ENCODE measurements around the gene TAP2.

TAP2 gene

GRCh38 chr6:32832535-32832934 is 6.0 kb downstream of the TAP2 start:
- FAIRE-seq (no peak), DNase-seq (ENCODE audit: insufficient read length) (no peak)
- TF ChIP-seq TAF1 (IDR thresholded peaks at IDR 0.05; ENCODE audit: borderline replicate concordance, low read depth, low read length) (no peak), POLR2A (IDR thresholded peaks at IDR 0.05; ENCODE audit: low read depth, low read length) (no peak; the same call in 1 of the 2 replicates), POLR2AphosphoS5 (IDR thresholded peaks at IDR 0.05; ENCODE audit: low read depth, low read length) (no peak)

- TF ChIP-seq TAF1 (IDR thresholded peaks at IDR 0.05; ENCODE audit: borderline replicate concordance, low read depth, low read length) (no peak), POLR2A (IDR thresholded peaks at IDR 0.05; ENCODE audit: low read depth, low read length) (no peak), POLR2AphosphoS5 (IDR thresholded peaks at IDR 0.05; ENCODE audit: low read depth, low read length) (no peak)
- FAIRE-seq (no peak), DNase-seq (ENCODE audit: insufficient read length) (no peak)
These were observed 7.6 kb downstream of the TAP2 start for GRCh38 chr6:32830936-32831335.

GRCh38 chr6:32830017-32830416 is 8.5 kb downstream of the TAP2 start:
- FAIRE-seq (no peak), DNase-seq (ENCODE audit: insufficient read length) (no peak)
- no peak for TF ChIP-seq TAF1 (IDR thresholded peaks at IDR 0.05; ENCODE audit: borderline replicate concordance, low read depth, low read length)
- no peak for TF ChIP-seq POLR2A (IDR thresholded peaks at IDR 0.05; ENCODE audit: low read depth, low read length)

- DNase-seq (ENCODE audit: insufficient read length) (no peak), FAIRE-seq (no peak)
- TF ChIP-seq TAF1 (IDR thresholded peaks at IDR 0.05; ENCODE audit: borderline replicate concordance, low read depth, low read length) (no peak), POLR2A (IDR thresholded peaks at IDR 0.05; ENCODE audit: low read depth, low read length) (0 out of 2 replicates have a peak, but pooled peaks have one; percentile 17), POLR2AphosphoS5 (IDR thresholded peaks at IDR 0.05; ENCODE audit: low read depth, low read length) (no peak)
These were observed 9.0 kb downstream of the TAP2 start for GRCh38 chr6:32829495-32829894.

DNA sequence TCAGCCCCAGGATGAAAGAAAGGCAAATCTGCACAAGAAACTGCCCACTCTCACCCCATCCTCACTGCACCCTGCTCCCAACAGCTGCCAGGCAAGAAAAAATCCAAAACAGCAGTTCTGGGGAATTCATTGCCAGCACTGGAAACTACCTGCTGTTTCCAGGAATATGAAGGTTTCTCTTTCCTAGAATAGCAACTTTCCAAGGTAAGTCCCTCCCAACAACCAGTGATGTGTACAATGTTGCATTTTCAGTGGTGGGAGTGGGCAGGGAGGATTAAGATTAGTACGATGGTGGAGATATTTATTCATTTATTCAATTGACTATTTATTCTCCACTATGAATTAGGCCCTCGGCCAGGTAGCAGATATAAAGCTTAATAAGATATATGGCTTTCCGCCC is 11.5 kb downstream of the TAP2 start:
- FAIRE-seq, result no peak
- TF ChIP-seq POLR2A (IDR thresholded peaks at IDR 0.05; ENCODE audit: low read depth, low read length) (no peak), TAF1 (IDR thresholded peaks at IDR 0.05; ENCODE audit: borderline replicate concordance, low read depth, low read length) (no peak), POLR2AphosphoS5 (IDR thresholded peaks at IDR 0.05; ENCODE audit: low read depth, low read length) (no peak)

DNA sequence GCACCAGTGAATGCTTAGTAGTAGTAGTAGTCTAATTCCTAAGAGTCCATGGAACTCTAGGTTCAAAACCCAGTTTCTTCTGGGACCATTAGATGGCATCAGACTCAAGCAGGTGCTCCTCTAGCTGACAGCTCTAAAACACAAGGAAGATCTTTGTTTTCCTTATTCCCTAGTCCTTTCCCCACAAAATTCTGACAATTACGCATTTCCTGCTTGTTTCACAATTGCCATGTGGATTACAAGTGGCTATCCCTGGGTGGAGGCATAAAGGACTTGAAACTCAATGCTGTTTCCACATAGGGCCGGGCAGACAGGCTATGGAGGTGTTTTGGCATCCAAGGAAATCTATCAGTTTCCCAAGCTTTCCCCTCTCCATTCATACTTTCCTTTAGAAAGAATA is 12.6 kb downstream of the TAP2 start:
- no peak for DNase-seq (ENCODE audit: insufficient read length)
- TF ChIP-seq POLR2A (IDR thresholded peaks at IDR 0.05; ENCODE audit: low read depth, low read length), result peak; percentile 25; the same call in 1 of the 2 replicates
- no peak for TF ChIP-seq POLR2AphosphoS5 (IDR thresholded peaks at IDR 0.05; ENCODE audit: low read depth, low read length)
- TF ChIP-seq TAF1 (IDR thresholded peaks at IDR 0.05; ENCODE audit: borderline replicate concordance, low read depth, low read length), result no peak
- FAIRE-seq, result no peak

More for the DNA sequence above, 11.5 kb downstream of the TAP2 start:
- no peak for DNase-seq (ENCODE audit: insufficient read length)

DNA sequence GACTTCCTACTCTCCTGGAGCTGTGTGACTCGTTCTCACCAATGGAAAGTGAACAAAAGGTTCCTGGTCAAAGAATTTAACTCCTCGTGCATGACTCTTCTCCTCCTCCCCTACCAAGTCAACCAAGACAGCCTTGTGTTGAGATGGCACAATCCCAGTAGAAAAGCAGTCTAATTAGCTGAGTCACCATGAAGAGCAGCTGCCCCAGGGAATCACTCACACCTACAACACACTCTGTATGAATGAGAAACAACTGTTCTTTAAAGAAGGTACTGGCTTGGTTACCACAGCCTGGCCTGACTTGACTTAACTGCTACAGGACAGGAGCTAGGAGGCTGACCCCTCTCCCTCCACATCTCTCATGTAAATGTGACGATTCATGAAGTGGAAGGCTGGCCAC is 18.8 kb downstream of the TAP2 start:
- DNase-seq (ENCODE audit: insufficient read length), result no peak
- TF ChIP-seq TAF1 (IDR thresholded peaks at IDR 0.05; ENCODE audit: borderline replicate concordance, low read depth, low read length), result no peak
- TF ChIP-seq POLR2AphosphoS5 (IDR thresholded peaks at IDR 0.05; ENCODE audit: low read depth, low read length), result no peak
- no peak for TF ChIP-seq POLR2A (IDR thresholded peaks at IDR 0.05; ENCODE audit: low read depth, low read length)
- FAIRE-seq, result no peak

DNA sequence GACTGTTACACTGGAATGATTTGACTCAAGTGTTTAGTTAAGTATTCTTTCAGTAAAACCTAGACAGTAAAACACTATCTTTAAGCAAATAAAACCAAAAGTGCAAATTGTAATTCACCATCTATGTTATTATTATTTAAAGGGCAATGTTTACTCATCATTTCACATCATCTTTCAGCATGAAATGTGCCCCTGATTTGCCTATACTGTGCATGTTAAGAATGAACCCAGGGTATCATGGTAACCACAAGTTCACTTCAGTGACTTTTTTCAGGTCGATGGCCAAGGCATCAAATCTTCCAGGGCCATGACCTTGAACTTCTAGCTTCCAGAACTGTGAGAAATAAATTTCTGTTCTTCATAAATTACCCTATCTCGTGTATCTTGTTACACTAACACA is 19.7 kb downstream of the TAP2 start:
- DNase-seq (ENCODE audit: insufficient read length) (no peak), FAIRE-seq (no peak)
- TF ChIP-seq POLR2AphosphoS5 (IDR thresholded peaks at IDR 0.05; ENCODE audit: low read depth, low read length) (no peak), TAF1 (IDR thresholded peaks at IDR 0.05; ENCODE audit: borderline replicate concordance, low read depth, low read length) (no peak), POLR2A (IDR thresholded peaks at IDR 0.05; ENCODE audit: low read depth, low read length) (no peak)

DNA sequence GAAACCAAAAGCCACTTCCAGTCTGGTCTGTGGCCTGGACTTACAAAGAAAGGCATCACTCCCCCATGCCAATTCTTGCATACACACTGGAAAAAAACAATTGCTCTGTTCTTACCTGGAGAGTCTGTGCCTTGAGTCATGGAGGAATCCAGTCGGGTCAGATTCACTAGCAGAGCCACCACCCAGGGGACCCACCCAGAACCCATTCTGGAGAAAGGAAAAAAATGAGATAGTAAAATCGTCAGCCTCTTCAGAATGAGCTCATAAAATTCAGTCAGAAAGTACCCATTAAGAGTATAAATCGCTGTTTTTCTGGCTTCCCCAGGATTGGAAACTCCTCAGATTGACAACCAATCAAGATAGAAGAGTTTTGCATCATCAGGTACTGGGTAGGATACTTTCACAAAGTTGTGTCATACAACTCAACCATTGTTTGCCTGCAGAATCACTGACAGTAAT is 21.8 kb downstream of the TAP2 start, which contains the start of gene HLA-DOB:
Gene HLA-DOB, minus strand, starts transcription at position 257 of the 459 bp plus-strand sequence. Its CDS starts 51 bp downstream, at position 206.
- peak; percentile 98 for FAIRE-seq
- TF ChIP-seq POLR2AphosphoS5 (IDR thresholded peaks at IDR 0.05; ENCODE audit: low read depth, low read length), result no peak
- TF ChIP-seq TAF1 (IDR thresholded peaks at IDR 0.05; ENCODE audit: borderline replicate concordance, low read depth, low read length), result no peak
- TF ChIP-seq POLR2A (IDR thresholded peaks at IDR 0.05; ENCODE audit: low read depth, low read length), result no peak
- DNase-seq (ENCODE audit: insufficient read length), result no peak

- no peak for DNase-seq (ENCODE audit: insufficient read length)
- TF ChIP-seq POLR2AphosphoS5 (IDR thresholded peaks at IDR 0.05; ENCODE audit: low read depth, low read length), result 0 out of 2 replicates have a peak, but pooled peaks have one; percentile 21
- no peak for TF ChIP-seq TAF1 (IDR thresholded peaks at IDR 0.05; ENCODE audit: borderline replicate concordance, low read depth, low read length)
- TF ChIP-seq POLR2A (IDR thresholded peaks at IDR 0.05; ENCODE audit: low read depth, low read length), result no peak
- FAIRE-seq, result no peak
These were observed 22.5 kb downstream of the TAP2 start for GRCh38 chr6:32815996-32816395.

DNA sequence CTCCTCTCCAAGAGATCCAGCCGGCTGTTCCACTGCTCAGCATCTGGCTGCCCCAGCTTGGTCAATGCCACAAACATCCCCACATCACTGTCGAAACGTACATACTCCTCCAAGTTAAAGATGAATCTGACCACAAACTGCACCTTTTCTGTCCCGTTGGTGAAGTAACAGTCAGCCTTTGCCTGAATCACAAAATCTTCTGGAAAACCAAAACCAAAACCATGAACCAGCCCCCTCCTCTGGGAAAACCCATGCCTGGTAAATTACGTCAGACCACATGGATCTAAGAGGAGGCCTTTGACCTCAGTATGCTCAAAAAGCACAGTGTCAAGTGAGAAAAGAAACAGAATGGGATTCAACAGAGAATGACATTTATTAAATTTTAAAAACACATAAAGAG is 23.4 kb downstream of the TAP2 start:
- no peak for DNase-seq (ENCODE audit: insufficient read length)
- FAIRE-seq, result no peak
- TF ChIP-seq POLR2A (IDR thresholded peaks at IDR 0.05; ENCODE audit: low read depth, low read length) (no peak), TAF1 (IDR thresholded peaks at IDR 0.05; ENCODE audit: borderline replicate concordance, low read depth, low read length) (no peak), POLR2AphosphoS5 (IDR thresholded peaks at IDR 0.05; ENCODE audit: low read depth, low read length) (no peak)

GRCh38 chr6:32814145-32814544 is 24.4 kb downstream of the TAP2 start:
- no peak for DNase-seq (ENCODE audit: insufficient read length)
- FAIRE-seq, result no peak
- no peak for TF ChIP-seq TAF1 (IDR thresholded peaks at IDR 0.05; ENCODE audit: borderline replicate concordance, low read depth, low read length)
- TF ChIP-seq POLR2AphosphoS5 (IDR thresholded peaks at IDR 0.05; ENCODE audit: low read depth, low read length), result no peak
- TF ChIP-seq POLR2A (IDR thresholded peaks at IDR 0.05; ENCODE audit: low read depth, low read length), result no peak

Measured in GM12892 (cell line).